Measurements from ENCODE around the gene WSCD2.

The WSCD2 gene

DNA sequence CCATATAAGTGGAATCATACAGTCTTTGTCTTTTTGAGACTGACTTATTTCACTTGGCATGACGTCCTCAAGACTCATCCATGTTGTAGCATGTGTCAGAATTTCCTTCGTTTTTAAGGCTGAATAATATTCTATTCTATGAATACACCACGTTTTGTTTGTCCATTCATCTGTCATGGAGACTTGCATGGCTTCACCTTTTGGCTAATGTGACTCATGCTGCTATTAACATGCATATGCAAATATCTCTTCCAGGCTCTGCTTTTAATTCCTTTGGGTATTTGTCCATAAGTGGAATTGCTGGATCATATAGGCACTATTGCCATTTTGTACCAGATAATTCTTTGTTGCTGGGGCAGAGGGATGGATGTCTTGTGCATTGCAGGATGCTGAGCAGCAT is 19.6 kb upstream of the WSCD2 start:
- DNase-seq: no peak

DNA sequence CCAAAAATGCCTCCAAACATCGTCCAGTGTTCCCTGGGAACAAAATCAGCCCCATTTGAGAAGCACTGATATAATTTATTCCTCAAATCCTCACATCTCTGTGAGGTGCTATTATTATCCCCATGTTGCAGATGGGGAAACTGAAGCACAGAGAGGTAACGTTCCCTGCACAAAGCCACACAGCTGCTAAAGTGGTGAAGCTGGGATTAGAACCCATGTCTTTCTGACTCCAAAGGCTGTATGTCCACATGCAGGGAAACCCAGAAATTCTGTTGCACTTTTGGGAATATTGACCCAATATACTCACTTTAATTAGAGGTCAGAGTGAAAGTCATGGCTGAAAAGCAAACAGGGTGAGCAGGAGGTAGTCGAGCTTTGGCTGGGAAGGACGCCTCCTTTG is 19.1 kb upstream of the WSCD2 start:
- DNase-seq: no peak

DNA sequence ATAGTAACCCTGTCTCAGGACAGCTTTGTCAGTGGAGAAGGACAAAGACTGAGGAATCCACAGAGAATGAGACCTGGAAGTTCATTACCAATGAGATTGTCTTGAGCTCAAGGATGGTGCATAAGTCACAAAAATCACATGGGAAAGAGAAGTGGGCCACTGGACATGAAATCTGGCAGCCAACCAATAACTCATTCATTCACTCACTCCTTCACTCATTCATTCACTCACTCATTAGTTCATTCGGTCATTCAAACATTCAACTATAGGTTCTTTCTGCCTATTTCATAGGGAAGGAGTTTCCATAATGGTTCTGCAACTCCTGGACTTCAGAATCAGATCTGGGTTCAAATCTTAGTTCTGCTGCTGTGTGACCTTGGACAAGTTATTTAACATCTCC is 18.2 kb upstream of the WSCD2 start:
- DNase-seq: no peak

DNA sequence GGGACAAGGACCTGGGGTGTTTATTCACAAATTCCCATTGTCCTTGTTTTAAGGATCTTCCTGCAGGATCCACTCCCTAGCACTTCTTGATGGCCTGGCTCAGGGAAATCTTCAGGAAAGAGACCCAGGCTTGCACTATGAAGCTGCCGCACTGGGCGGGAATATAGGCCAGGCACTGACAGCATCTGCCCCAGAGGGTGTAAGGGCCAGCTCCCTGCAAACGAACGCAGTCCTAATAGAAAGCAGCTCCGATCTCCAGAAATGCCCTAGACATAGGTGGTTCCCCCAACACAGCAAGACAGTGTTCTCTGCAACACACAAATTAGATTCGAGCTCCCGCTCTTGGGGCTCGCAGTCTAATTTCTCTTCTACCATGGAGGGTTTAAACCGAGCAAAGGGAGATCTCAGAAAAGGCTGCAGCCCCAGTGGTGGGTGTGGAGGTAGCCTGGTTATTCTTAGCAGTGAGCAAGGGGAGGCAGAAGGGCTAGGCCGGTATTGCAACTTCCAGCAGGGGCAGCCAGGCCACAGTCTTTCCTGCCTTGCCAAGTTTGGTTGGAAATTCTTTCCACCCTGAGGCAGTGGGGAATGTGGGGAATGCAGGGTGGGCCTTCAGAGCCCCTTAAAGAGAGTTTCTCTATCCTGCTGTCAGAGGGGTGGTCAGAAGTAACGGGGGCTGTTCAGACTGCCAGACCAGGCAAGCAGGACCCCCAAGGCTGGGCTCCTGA is 16.1 kb upstream of the WSCD2 start:
- DNase-seq: no peak

DNA sequence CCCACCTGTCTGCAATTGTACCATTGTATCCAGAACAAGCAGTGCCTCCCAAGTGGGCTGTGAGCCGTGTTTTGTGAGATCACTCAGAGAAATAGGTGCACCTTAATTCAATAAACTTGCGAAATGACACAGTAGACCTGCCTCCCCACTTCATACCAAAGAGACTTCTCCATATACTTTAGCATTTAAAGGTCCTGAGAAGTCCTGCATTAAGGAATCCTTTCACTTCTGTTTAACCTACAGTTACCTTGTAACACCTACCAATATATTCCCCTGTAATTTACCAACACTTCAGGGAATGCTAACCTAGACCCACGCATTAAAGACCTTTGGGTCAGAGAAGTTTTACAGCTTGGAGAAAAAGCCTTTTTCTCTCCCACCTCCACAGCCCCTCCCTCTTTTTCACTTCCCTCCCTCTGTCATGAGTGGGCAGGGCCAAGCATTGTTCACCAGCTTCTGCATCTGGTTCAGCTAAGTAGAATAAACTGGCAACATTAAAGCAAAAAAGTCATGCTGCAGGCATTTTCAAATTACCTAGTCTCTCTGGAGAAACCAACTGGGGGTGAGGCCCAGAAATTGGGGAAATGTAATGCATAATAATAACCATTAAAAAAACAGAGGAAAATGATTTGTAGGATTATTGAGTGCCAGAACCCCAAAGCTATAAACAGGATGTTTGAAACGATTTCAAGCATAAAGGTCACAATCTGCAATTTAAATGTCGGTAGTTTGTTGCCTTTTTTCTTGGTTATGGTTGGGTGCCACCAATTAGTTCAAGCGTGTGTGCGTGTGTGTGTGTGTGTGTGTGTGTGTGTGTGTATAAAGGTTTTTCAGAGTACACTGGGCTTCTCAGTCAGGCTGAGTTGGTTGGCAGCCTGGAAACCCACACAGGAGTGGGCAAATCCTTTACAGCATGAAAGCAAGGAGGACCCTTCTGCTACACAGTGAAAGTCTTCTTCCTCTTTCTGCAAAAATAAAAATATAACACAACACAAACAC is 13.7 kb upstream of the WSCD2 start:
- no peak for DNase-seq

DNA sequence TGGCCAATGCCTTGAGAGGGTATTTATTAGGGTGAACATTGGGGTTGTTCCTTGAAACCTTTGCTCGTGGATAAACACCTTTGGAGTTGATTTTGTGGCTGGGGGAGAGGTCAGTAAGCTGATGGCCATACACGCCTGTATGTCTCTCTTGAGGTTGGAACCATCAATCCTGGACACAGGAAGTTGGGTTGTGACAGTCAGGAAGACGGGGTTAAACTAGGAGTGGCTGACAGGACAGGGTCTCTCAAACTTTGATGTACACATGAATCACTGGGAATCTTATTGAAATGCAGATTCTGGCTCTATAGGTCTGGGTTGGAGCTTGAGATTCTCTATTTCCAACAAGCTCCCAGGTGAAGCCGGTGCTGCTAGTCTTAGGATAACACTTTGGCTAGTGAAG is 12.8 kb upstream of the WSCD2 start:
- no peak for DNase-seq

DNA sequence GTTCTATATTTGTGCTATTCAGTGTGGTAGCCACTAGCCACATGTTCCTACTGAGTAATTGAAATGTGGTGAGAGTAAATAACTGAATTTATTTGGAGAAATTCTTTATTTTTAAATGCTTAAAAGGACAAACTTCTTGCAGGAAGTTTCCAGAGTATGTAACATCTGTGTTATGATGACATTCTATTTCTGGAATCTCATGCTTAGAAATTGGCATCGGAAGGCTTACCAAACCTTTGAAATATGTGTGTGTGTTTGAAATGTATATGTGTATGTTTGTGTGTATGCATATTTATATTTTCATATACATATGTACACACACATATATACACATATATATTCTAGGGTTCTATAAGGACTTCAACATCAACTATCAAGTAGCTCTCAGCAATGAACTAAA is 12.4 kb upstream of the WSCD2 start:
- DNase-seq: no peak

DNA sequence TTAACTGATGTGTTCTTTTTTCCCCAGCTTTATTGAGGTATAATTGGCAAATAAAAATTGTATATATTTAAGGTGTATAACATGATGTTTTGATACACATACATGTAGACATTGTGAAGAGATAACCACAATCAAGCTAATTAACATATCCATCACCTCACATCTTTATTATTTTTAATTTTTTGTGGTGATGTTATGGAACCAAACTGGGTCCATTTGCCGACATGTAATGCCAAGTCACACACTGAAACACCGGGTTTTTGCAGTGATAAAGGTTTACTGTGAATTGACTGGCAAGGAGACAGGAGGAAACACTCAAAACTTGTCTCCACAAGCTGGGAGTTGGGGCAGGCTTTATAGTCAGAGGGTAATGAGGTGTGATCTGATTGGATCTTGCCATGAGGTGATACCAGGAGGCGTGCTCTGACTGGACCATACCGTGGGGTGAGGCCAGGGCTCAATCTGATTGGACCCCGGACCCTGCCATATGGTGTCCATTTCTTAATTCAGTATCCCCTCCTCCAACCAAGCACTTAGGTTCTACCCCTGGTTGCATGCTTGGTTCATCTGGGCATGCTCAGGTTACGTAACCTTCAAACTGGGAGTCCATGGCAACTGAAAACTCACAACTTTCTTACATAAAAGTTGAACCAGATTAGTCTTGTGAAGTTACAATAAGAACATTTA is 11.8 kb upstream of the WSCD2 start:
- no peak for DNase-seq

DNA sequence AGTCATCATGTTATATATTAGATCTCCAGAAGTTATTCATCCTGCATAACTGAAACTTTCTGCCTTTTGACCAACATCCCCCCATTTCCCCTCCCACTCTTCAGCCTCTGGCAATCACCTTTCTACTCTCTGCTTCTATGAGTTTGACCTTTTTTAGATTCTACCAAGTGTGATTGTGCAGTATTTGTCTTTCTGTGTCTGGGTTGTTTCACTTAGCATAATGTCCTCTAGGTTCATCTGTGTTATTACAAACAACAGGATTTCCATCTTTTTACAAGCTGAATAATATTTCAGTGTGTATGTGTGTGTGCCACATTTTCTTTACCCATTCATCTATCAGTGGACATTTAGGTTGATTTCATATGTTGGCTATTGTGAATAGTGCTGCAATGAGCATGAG is 11.2 kb upstream of the WSCD2 start:
- DNase-seq: no peak

DNA sequence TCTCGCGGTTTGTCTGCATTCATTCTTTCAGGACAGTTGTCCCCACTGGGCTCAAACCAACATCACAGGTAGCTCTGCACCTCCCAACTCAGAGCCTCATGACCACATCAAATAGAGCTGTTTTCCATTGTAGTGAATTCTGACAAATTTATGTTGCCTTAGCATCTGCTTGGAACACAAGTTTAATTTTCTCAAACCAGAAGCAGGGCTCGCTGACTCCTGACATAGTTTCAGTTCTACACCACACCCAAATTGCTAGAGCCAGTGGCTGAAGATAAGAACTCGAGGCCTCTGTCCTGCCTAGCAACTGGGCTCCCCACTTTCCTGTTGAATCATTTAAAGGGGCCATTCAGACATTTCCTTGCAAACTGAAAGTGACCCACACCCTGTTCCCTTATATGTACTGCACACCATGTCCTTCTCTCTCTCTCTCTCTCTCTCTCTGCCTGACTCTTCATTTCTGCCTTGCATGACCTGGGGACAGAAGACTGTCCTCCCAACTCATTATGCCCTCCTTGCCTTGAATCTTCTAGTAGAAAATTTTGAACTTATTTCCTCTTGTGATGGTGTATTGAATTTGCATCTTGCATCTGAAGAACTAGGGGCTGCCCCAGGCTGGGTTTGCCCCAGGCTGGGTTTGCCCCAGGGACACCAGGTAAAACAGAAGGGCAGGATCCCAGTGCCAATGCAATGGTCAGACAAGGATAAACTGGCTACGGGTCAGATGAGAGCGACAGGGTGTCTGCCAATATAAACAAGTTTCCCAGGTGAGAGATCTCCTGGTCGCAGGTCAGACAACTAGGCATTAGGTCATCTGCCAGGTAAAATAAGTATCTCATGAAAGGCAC is 9.7 kb upstream of the WSCD2 start:
- DNase-seq: no peak

DNA sequence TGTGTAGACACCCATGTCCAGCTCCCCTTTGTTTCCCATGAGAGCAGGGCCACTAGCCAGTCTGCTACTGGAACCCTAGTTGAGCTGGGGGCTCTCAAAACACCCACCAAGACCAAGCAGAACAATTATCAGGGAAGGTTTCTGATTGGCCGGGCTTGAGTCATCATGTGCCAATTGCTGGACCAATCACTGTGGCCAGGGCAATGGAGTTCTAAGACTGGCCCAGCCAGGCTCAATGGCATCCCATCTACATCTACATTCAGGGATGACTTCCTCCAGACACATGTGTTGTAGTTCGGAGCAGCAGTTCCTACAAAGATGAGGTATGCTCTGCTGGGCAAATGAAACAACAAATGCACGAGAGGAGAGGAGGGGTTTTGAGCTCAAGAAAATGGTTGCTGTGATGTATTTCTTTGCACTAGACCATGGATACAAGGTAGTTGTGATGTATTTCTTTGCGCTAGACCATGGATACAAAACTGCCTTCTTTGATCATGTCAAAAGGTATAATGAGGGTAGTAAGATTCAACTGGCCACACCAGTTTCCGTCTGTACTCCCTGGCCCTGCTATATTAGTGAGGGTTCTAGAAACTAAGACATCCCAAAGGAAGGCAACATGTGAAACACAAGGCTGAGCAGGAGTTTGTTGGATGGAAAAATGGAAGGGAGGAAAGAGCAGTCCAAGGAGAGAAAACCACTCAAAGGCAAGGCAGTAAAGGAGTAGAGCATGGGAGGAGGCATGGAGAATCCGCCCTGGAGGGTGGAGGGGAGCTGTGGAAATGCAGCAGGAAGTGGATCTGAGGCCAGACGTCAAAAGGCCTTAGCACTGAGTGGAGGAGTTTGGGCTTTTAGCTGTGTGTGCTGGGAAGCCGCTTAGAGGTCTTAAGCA is 8.9 kb upstream of the WSCD2 start:
- no peak for DNase-seq

DNA sequence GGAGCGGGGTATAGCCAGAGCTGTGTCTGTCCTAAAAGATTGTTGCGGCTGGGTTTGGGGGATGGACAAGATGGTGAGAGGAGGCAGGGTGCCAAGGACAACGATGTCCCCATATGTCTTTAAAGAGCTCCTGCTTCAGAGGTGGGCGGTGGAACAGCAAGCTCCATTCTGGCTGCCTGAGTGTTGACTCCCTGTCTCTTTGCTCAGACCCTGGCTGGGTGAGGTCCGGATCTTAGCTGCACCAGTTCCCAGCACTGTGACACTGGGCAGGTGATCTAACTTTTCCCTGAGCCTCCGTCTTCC is 8.3 kb upstream of the WSCD2 start:
- no peak for DNase-seq

DNA sequence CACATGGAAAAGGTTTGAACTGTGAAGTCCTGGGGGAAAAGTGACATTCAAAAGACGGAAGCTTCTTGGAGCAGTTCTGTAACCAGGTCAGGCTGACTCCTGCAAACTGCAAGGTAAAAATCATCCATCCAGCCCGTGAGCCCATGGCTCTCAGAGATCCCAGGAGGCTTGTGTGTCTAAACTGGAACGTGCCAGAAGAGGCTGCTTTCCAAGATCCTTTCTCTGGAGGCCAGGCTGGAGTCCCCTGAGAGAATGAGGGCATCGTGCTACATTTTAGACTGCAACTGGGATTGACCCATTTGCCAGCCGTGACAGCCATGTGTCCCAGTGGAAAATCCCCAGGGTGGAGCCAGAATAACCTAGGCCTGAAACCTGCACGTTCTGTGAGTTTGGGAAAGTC is 7.8 kb upstream of the WSCD2 start:
- DNase-seq: no peak

DNA sequence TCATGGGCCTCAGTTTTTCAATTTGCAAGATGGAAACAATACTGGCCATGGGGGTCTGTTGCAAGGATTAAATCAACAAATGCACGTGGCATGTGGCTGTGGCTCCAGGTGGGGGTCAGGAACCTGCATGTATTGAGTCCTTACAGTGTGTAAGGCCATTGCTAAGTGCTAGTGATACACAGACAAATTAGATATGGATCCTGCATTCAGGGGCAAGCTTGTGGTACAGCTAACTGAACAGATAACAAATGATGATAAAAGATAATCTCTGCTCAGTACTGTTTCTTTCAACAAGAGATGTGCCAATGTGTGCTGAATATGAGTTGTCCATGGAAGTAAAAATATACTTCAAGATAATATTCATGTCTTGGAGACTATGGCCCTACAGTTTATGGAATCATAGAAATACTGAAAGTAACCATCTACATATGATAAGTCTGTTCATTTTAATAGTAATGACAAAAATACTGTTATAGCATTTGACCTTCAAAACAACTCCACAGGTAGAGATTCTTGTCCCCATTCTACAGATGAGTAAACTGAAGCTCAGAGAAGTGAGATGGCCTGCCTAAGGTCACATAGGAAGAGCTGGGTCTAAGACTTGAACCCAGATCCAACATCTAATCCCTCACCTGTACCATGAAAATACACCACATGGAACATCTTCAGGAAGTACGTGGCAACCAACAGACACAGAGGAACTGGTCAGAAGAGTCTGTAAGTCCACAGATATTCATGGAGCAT is 7.2 kb upstream of the WSCD2 start:
- DNase-seq: no peak

DNA sequence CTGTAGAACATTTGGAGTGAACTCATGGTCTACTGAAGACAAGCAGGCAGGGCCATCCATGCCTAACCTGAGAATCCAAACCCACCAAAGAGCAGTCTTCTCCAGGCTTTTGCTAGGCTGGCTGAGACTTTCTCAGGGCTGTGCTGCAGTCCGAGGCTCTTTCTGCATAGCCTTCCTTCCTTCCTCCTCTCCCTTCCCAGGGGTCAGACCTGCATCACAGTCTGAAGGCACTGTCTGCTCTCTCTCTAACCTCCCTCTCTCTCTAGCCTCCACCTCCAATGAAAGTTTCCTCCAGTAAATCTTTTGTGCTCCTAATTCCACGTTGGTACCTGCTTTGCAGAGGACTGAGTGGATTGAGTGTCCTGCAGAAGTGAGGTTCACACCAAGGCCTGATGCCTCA is 6.4 kb upstream of the WSCD2 start:
- DNase-seq: no peak

DNA sequence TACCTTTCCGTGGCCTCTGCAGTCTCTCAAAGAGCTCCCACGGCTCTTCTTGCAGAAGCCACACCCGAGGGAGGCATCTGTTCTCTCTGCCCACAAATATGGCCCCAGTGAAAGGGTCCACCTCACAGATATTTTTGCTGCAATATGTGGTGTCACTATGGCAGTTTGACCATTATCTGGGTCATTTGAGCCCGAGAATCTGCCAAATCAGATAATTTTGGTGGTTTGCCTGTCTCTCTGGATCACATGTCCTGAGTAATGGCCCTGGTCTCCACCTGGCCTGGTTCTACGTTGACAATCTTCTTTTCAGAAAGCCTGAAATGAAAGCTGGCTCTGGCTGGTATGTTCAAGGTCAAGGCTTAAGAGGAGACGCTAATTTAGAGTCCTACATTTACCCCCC is 5.7 kb upstream of the WSCD2 start:
- DNase-seq: no peak

DNA sequence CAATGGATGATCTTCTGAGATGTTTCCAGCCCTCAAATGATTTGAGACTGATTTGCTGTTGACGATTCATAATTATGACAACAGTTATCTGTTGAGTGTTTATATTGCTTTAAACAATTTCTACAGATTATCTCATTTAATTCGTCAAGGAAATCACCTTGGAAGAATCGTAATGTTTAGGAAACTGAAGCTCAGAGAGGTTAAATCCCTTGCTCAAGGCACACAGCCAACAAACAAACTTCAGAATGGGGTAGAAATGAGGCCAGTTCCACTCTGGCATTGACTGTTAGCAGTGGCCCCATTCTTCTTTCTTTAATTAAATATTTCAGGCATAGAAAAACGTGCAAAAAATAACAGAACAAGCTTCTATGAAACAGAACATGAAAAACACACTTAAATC is 4.0 kb upstream of the WSCD2 start:
- no peak for DNase-seq

DNA sequence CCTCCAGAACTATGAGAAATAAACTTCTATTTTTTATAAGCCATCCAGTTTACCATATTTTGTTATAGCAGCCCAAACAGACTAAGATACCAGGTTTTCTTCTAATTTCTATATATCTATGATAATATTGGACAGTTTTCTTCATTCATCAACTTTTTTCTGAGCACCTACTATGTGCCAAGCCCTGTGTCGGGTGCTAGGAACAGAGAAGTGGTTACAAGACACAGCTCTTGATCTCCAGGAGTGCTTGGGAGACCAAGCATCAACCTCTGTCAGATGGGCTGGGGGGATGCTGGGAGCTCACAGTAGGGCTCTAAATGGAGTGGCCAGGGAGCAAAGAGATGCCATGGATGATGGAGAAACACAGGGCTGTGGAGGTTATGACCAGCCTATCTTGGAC is 2.9 kb upstream of the WSCD2 start:
- no peak for DNase-seq

DNA sequence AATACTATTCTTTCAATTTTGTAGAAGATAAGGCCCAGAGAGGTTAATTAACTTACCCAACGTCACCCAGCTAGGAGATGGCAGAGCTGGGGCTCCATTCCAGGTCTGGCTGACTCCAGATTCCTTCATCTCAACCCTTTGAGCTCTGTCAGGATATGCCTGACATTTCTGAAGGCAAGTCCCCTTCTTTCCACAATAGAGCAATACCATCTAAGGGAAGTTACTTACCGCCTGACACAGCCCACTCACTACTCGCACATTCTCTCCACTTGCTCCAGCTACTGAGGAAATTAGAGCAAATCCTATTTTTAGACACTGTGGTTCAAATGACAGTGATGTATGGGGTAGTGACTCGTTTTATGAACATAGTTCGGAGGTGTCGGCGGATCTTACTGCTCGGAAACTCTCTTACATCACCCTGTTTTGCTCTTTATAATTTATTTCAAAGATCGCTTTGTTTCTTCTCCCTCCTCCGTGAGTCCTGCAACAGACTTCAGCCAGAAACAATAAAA is 2.0 kb upstream of the WSCD2 start:
- no peak for DNase-seq

DNA sequence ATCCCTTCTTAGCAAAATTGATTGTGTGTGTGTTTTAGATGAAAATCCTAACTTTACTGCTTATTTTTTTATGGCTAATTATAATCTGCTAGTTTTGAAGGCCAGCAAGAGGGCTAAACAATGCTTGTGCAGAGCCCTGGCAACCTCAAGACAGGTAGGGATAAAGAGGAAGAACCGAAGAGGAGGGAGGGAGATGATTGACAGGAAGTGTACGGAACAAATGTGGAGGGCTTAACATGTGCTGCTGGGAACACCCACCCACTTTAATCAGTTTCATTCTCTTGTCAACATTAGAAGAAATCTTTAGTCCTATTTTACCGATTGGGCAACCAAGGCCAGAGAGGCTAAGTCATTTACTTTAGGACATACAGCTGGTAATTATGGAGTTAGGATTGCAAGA is 1.4 kb upstream of the WSCD2 start:
- DNase-seq: no peak
